ENCODE results near the gene XPA. TPM values are rescaled to one million over a fixed set of nuclear protein-coding genes. Genes with fewer than 3 reads are reported as not detected.

The XPA gene
- total RNA-seq, 1 experiment from 2014 or later, result 3.0 TPM

GRCh38 chr9:97675655-97676054 is 21.5 kb downstream of the XPA start (continued):
- TF ChIP-seq IRF1 (CRISPR knock-in tag; IDR thresholded peaks at IDR 0.05) (no peak), E2F5 (CRISPR knock-in tag; IDR thresholded peaks at IDR 0.05) (no peak), CBFB (CRISPR knock-in tag; IDR thresholded peaks at IDR 0.05; ENCODE audit: low read depth) (no peak), ATF2 (CRISPR knock-in tag; IDR thresholded peaks at IDR 0.05; ENCODE audit: borderline replicate concordance, low read depth) (no peak), ATF1 (CRISPR knock-in tag; IDR thresholded peaks at IDR 0.05) (no peak), FOXK1 (CRISPR knock-in tag; IDR thresholded peaks at IDR 0.05) (no peak), E2F4 (CRISPR knock-in tag; IDR thresholded peaks at IDR 0.05; ENCODE audit: borderline replicate concordance, low read depth) (no peak)

- DNase-seq (ENCODE audit: low spot score) (no peak), ATAC-seq (no peak)
- Mint-ChIP-seq H3K4me1 (no peaks in the 10 kb centered on the region), H3K9me3 (no peaks in the 10 kb centered on the region), H3K27me3 (ENCODE audit: low read depth) (no peaks in the 10 kb centered on the region), H3K4me3 (no peak overlapping the region), H3K36me3 (peaks cover 57% of the 10 kb centered on the region), H3K27ac (no peak overlapping the region)
- ChIA-PET POLR2A (no interaction called here), CTCF (no interaction called here)
- TF ChIP-seq HMGA2 (CRISPR knock-in tag; IDR thresholded peaks at IDR 0.05) (no peak), RORB (CRISPR knock-in tag; IDR thresholded peaks at IDR 0.05) (no peak), SP1 (CRISPR knock-in tag; conservative IDR thresholded peaks at IDR 0.05) (no peak), MLX (CRISPR knock-in tag; IDR thresholded peaks at IDR 0.05) (no peak), ARID4B (CRISPR knock-in tag; IDR thresholded peaks at IDR 0.05; ENCODE audit: borderline replicate concordance) (no peak), ZSCAN18 (CRISPR knock-in tag; IDR thresholded peaks at IDR 0.05) (no peak), FOXK1 (CRISPR knock-in tag; IDR thresholded peaks at IDR 0.05) (no peak), FOXJ3 (CRISPR knock-in tag; IDR thresholded peaks at IDR 0.05; ENCODE audit: borderline replicate concordance) (no peak), NR3C1 (CRISPR knock-in tag; conservative IDR thresholded peaks at IDR 0.05; ENCODE audit: low read depth) (no peak)
Measured at GRCh38 chr9:97673922-97674321, 23.2 kb downstream of the XPA start.

Measured in WTC11 (cell line).